A673 (cell line): ENCODE measurements around the gene MRPL28. TPM values are rescaled to one million over a fixed set of nuclear protein-coding genes. Genes with fewer than 3 reads are reported as not detected.

Source experiments
- BruUV-seq: library from RNA; stranded (reverse); fragments of 400-500 nt; replicated peaks from 2 replicates; lab custom pipeline; 2021; lab: Mats Ljungman, UMichigan
- CTCF ChIA-PET: fragments of 300-600 bp; sonication (Branson Sonifier 250); formaldehyde crosslinking; loops from one replicate; lab custom pipeline; 2022; ENCODE audit warnings: antibody characterized with exemption; lab: Charles Lee
- POLR2A ChIA-PET: fragments of 300-600 bp; sonication (Branson Sonifier 250); formaldehyde crosslinking; loops from one replicate; lab custom pipeline; 2022; ENCODE audit warnings: antibody characterized with exemption; ENCODE audit not compliant: low non-redundant PET; lab: Charles Lee
- DNase-seq: peaks from one replicate; pipeline ENCODE4 v3.0.0-alpha.2; 2015; ENCODE audit warnings: low spot score
- H3K27ac ChIP-seq: fragments of 200-600 bp; sonication (generic); 2 replicates; pipeline ENCODE4 v1.5.1; 2016; ENCODE audit warnings: mixed run types, low read depth, mild to moderate bottlenecking, mixed read lengths, antibody characterized with exemption, low read length; ENCODE audit not compliant: poor library complexity, severe bottlenecking
- H3K27me3 ChIP-seq: fragments of 200-600 bp; sonication (generic); replicated peaks from 2 replicates; pipeline ENCODE4 v1.6.1; 2017; ENCODE audit warnings: mixed run types, low read depth, mild to moderate bottlenecking, mixed read lengths, antibody characterized with exemption, low read length; ENCODE audit not compliant: insufficient read depth, poor library complexity
- H3K36me3 ChIP-seq: fragments of 200-600 bp; sonication (generic); 2 replicates; pipeline ENCODE4 v1.6.1; 2016; ENCODE audit warnings: mixed run types, mild to moderate bottlenecking, mixed read lengths, antibody characterized with exemption, low read length; ENCODE audit not compliant: insufficient read depth, poor library complexity, severe bottlenecking
- H3K4me1 ChIP-seq: fragments of 200-600 bp; sonication (generic); 2 replicates; pipeline ENCODE4 v1.6.1; 2017; ENCODE audit warnings: mixed run types, mild to moderate bottlenecking, mixed read lengths, antibody characterized with exemption, low read length; ENCODE audit not compliant: insufficient read depth, poor library complexity, severe bottlenecking
- H3K4me3 ChIP-seq: fragments of 200-600 bp; sonication (generic); 2 replicates; pipeline ENCODE4 v1.5.1; 2016; ENCODE audit warnings: low read depth, mixed run types, mild to moderate bottlenecking, mixed read lengths, low read length; ENCODE audit not compliant: poor library complexity, severe bottlenecking
- H3K9me3 ChIP-seq: fragments of 200-600 bp; sonication (generic); 2 replicates; pipeline ENCODE4 v1.6.1; 2016; ENCODE audit warnings: mixed run types, low read depth, mild to moderate bottlenecking, mixed read lengths, antibody characterized with exemption, low read length; ENCODE audit not compliant: poor library complexity, severe bottlenecking
- EZH2 ChIP-seq: fragments of 200-600 bp; sonication (generic); IDR thresholded peaks from 2 replicates; pipeline ENCODE4 v1.6.1; 2017; ENCODE audit warnings: borderline replicate concordance, low read depth, mild to moderate bottlenecking, mixed read lengths, antibody characterized with exemption, low read length; ENCODE audit not compliant: poor library complexity, severe bottlenecking
- intact Hi-C: fragments of 100-400 bp; cut with micrococcal nuclease; formaldehyde crosslinking; loops from one replicate; pipeline ENCODE4 v1.10.0; 2022; ENCODE audit not compliant: unreplicated experiment
- total RNA-seq: library from RNA; stranded (reverse); gene quantifications from 2 replicates; pipeline ENCODE4 v1.2.3, GENCODE V29; 2021
- TF ChIP-seq, protein P1 (sequence below): fragments of 300-800, 200-600 bp; sonication (generic); conservative IDR thresholded peaks from 2 replicates; pipeline ENCODE4 v1.5.1; 2017; ENCODE audit warnings: low read depth, mild to moderate bottlenecking, antibody characterized with exemption, low read length, moderate library complexity, mixed read lengths

Gene MRPL28
- total RNA-seq, 1 experiment from 2014 or later, result 150 TPM

DNA sequence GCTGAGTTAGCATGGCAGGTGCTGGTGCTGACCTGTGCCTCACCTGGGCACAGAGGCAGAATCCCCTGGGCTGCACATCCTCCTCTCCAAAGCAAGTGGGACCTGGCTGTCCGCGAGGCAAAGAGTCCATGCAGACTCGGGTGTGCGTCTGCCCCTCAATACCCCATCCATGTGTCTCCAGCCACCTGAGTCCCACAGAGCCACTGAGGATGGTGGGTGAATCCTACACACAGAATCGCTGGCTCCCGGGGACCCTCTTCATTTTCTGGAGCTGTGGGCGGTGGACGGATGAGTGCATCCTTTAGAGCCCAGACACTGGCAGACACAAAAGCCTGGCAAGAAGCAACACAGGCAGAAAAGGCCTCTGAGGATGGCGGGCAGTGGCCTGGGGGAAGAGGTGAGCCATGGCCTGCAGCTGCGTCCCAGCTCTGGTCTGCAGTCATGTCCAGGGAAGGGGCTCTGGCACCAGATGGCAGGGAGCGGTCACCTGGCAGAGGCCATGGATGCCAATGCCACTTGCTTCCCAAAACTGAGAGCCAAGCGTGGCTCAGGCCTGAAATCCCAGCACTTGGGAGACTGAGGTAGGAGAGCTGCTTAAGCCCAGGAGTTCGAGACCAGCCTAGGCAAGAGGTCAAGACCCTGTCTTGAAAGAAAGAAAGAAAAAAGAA lies 47.7 kb downstream of the MRPL28 start:
- no peaks in the 10 kb centered on the region for H3K27me3 ChIP-seq
- no TSS peak for BruUV-seq
- no peaks in the 10 kb centered on the region for H3K36me3 ChIP-seq
- peaks cover 12% of the 10 kb centered on the region for H3K4me1 ChIP-seq
- no peak for TF ChIP-seq EZH2
- TF ChIP-seq, protein P1, sequence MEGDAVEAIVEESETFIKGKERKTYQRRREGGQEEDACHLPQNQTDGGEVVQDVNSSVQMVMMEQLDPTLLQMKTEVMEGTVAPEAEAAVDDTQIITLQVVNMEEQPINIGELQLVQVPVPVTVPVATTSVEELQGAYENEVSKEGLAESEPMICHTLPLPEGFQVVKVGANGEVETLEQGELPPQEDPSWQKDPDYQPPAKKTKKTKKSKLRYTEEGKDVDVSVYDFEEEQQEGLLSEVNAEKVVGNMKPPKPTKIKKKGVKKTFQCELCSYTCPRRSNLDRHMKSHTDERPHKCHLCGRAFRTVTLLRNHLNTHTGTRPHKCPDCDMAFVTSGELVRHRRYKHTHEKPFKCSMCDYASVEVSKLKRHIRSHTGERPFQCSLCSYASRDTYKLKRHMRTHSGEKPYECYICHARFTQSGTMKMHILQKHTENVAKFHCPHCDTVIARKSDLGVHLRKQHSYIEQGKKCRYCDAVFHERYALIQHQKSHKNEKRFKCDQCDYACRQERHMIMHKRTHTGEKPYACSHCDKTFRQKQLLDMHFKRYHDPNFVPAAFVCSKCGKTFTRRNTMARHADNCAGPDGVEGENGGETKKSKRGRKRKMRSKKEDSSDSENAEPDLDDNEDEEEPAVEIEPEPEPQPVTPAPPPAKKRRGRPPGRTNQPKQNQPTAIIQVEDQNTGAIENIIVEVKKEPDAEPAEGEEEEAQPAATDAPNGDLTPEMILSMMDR, result no peak
- intact Hi-C loops, result no loop called here
- ChIA-PET POLR2A (interaction anchor here (0.6 kb wide), 1 partner anchor 481 kb away, joined by 11 read pairs; no protein-coding TSS in a partner anchor), CTCF (interaction anchor here (0.5 kb wide), 1 partner anchor 30 kb away, joined by 3 read pairs; no protein-coding TSS in a partner anchor)
- H3K27ac ChIP-seq, result no peak overlapping the region
- no peak overlapping the region for H3K4me3 ChIP-seq
- DNase-seq, result no peak
- H3K9me3 ChIP-seq, result no peaks in the 10 kb centered on the region

DNA sequence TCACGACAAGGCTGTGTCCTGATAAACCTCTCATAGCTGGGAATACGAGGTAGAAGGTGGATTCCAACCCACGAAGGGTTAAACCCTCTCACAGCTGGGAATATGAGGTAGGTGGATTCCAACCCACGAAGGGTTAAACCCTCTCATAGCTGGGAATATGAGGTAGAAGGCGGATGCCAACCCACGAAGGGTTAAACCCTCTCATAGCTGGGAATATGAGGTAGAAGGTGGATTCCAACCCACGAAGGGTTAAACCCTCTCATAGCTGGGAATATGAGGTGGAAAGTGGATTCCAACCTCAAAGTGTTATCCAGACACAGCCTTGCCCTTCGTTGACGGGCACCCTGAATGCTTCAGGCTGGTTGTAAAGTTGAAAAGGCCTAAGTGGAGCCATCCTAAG lies 48.8 kb downstream of the MRPL28 start:
- Histone ChIP-seq H3K9me3 (no peaks in the 10 kb centered on the region), H3K27me3 (no peaks in the 10 kb centered on the region), H3K4me1 (peaks cover 12% of the 10 kb centered on the region), H3K4me3 (no peak overlapping the region), H3K36me3 (no peaks in the 10 kb centered on the region), H3K27ac (no peak overlapping the region)
- ChIA-PET POLR2A (no interaction called here), CTCF (no interaction called here)
- no TSS peak for BruUV-seq
- intact Hi-C loops, result no loop called here
- TF ChIP-seq EZH2, result no peak
- TF ChIP-seq, protein P1, result no peak
- no peak for DNase-seq

DNA sequence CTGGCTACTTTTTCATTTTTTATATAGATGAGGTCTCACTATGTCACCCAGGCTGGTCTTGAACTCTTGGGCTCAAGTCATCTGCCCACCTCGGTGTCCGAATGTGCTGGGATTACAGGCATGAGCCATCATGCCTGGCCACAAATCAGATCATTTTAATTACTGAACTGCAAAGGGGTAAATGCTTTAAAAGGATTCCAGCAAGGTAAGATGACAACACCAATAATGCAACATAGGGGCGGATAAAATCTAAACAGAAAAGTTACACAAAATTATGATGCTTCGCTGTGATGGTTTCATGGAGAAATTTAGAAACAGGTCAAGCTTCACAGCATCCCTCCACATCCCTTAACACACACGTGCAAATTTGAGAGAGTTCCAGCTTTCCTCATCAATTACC lies 50.1 kb downstream of the MRPL28 start:
- ChIA-PET CTCF (no interaction called here), POLR2A (no interaction called here)
- TF ChIP-seq EZH2, result no peak
- TF ChIP-seq, protein P1, result no peak
- Histone ChIP-seq H3K27me3 (no peaks in the 10 kb centered on the region), H3K36me3 (no peaks in the 10 kb centered on the region), H3K4me1 (peaks cover 8% of the 10 kb centered on the region), H3K4me3 (no peak overlapping the region), H3K9me3 (no peaks in the 10 kb centered on the region), H3K27ac (no peak overlapping the region)
- intact Hi-C loops, result no loop called here
- no peak for DNase-seq
- no TSS peak for BruUV-seq
